CD4-positive, alpha-beta T cell treated with Interleukin-15 for 4 hours (primary cell): ENCODE results near the gene SORBS2.

Experiments
- DNase-seq: peaks from one replicate; pipeline ENCODE4 v3.0.0-alpha.2; 2020; ENCODE audit warnings: low spot score

Gene SORBS2

DNA sequence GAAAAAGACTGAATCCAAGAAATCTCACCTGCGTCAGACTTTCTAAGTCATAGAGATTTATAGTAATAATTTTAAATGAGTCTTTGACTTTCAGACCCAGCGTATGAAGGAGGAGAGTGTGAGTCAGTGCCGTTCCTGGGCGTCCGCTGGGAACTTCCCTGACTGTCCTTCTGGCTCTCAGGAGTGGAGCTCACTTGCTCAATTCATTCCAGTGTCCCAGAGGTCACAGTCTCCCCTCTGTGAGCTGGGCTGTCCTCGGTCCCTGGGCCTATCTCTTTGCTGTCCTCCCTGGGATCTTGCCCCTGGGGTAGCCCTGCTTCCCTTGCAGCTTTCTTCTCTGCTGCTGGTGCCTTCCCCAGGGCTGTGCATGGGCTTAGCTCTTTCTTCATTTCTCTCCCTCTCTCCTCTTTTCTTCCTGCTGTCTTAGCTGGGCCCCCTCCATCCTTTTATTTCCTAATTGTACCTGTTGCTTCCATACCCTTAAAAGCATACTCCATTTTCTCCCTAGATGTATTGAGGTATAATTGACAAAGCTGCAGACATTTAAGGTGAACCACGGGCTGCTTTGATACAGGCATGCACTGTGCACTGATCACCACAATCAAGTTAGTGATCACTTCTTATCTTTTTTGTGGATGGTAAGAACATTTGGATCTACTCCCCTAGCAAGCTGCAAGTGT is 11.6 kb downstream of the SORBS2 start:
- no peak for DNase-seq

DNA sequence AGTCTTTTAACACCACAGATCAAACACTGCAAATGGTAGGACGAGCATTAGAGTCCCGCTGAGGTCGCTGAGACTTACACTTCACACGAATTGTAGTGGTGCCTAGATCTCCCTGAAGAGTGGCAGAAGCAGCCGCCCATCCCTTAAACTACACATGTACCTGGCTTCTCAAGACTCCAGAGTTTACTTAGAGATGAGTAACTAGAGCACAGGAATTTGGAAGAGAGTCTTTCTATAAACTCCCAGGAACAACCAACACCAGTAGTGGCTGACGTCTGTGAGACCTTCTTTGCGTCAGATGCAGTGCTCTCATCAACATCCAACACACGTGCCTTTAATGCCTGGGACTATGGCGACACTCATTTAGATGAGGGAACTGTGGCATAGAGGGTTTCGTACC is 12.6 kb downstream of the SORBS2 start:
- no peak for DNase-seq

DNA sequence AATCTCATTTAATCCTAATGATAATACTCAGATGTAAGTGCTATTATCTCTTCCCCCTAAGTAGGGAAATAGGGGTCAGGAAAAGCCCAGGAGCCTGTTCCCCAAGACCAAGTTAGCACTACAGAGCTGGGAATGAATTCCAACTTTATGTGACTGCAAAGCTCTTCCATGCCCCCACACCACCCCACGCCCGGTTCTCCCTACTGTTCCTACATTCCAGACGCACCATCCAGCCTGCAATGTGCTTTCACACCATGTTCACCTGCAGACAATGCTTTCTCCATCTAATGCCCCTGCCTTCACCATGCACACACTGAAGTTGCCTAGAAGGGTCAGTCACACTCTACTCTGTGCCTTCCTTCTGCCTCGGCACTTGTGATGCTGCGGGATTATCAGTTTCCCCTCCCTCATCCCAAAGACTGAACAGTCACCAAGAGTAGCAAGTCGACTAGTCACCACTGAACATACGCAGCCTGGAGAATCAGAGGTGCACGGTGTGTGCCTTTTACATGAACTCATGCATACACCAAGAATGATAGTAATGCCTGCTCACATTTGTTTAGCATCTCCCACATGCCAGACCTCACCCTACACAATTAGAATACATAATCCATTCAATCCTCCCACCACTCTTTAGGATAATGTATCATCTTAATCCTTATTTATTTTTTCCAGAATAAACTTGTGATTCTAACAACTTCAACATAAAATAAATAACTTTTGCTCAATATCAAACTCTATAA is 14.2 kb downstream of the SORBS2 start:
- DNase-seq: no peak

DNA sequence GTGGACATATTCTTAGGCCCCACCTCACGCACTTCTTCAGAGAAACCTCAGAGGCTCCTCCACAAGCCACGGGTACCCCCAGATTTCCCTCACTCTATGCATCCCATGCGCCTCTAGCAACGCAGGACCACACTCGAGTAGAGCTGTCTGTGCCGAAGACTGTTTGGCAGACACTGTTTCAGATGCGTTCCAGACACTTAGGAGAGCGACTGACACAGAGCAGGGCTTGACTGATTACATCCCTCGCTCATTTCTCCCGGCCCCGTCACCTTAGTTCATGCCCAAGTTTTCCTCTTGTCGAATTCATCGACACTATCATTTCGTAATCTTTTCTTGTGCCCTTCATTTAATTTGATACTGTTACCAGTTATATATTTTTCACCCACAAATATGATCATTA is 15.0 kb downstream of the SORBS2 start:
- DNase-seq: no peak

DNA sequence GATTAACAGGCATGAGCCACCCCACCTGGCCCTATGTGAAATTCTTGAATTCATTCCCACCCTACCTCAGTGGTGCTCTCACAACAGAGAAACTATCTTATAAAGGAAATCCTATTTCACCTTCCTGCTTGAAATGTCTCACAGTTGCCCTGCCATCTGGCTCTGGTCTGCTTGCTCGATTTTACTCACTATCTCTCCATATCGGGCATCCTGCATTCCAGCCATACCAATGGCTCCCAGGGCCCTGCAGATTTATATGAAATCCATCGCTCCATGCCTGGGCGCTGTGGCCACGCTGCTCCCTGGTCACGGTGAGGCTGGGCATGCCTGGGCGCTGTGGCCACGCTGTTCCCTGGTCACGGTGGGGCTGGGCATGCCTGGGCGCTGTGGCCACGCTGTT is 15.8 kb downstream of the SORBS2 start:
- no peak for DNase-seq

DNA sequence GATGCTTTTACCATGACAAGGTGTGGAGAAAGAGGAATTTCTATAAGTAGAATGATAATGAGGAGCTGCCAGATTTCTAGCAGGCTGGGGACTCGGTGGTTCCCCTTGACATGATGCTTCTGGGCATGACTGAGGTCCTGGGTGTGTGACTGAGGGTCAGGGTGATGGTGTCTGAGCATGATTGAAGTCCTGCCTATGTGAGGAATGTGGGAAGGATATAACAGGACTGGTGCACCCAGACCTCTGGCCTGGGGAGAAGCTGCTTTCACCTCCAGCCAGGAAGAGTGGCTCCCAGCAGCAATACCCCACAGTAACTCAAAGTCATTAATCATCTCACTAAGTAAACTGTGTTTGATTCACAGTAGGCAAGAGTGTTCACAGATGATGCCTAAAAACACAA is 17.4 kb downstream of the SORBS2 start:
- no peak for DNase-seq

DNA sequence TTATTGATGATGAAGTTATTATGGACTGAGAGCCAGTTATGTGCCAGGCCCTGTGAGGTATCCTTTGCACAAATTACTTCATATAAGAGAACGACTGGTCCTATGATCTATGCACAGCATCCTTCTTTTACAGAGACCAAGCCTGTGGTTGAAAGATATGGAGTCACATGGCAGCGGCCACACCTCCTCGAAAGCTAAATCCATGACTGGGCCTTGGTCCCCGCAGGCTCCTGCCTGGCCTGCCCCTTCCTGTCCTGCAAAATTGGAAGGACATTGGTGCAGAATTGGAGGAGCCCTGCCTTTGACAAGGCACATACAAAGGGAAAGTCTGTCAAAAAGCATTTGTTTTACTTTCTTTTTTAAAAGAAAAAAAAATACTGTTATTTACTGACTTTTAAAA is 18.3 kb downstream of the SORBS2 start:
- DNase-seq: no peak

DNA sequence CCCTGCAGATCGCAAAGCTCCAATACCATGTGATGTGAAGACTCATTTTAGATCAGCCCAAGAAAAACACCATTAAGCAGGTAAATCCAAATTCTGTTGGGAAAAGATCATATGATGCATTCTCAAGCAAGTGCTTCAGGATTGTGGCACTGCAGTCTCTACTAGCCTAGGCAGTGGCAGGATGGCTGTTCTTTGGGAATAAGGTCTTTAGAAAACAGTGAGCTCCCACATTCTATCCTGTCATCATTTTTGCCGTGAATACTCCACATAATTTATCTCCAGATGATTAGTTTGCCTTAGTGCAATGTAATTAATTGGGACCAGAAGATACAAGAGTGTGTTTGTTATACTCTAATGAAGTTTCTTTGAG is 18.9 kb downstream of the SORBS2 start:
- DNase-seq: no peak

DNA sequence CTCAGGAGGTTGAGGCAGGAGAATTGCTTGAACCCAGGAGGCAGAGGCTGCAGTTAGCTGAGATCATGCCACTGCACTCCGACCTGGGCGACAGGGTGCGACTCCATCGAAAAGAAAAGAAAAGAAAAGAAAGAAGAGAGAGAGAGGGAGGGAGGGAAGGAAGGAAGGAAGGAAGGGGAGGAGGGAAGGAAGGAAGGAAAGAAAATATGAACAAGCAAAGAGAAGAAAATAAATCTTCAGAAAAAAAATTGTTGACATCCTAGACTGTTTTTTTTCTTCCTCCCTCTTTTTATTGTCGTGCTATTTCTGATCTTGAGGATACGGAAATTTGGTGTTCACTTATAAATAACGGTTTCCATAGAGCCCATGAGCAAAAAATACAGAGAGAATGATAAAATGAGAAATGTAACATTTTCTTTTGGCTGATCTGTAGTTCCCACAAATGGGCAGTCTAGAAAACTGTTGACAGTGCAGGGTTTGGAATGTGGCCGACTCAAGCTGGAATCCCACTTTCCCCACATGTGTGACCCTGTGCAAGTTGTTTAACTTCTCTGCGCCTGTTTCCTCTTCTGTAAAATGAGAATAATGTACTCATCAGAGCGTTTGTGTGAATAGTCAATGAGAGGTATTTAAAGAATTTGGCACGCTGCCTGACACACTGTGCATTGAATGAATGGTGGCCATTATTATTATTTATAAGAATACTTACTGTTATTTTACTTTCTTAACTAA is 19.4 kb downstream of the SORBS2 start:
- DNase-seq: no peak

DNA sequence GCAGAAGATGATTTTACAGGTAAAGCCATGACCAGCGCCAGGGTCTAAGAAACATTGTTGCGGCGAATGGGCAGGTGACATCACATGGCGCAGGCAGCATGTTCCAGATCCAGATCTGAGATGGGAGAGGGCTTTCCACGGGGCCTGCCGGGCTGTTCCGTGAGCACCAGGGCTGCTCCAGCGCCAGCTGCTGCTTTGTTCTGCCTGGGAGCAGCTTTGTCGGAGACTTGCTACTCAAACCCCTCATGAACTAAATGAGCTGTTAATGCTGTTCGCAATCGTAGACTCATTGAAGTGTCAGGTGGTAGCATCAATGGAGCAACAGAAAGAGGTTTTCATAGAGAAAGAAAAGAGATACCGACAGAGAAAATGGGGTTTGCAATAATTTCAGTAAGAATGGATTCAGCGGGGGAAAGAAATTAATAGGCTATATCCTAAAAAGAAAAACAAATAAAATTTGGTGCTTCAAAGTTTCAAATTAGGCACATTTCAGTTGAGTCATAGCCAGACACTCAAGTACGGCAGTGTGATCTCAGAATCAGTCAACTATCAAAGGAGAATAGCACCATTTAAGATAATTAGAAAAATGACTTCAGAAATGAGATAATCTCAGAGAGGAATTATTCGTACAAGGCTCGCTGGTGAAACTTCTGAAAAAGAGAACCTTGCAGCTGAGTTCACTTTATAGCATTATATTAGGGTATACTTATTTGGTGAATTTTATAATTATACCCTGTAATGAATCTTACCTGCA is 23.9 kb downstream of the SORBS2 start:
- DNase-seq: no peak

DNA sequence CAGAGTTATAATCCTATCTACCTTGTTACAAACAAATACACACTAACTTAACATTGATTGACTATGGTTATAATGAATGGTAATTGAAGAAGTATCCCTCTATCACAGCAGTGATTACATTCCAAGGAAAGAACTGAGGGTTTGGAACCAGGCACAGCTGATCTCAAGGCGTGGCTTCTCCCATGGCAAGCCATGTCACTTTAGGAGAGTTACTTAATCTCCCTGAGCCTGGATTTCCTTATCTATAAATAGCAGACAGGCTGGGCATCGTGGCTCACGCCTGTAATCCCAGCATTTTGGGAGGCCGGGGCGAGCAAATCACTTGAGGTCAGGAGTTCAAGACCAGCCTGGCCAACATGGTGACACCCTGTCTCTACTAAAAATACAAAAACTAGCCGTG is 25.6 kb downstream of the SORBS2 start:
- no peak for DNase-seq

DNA sequence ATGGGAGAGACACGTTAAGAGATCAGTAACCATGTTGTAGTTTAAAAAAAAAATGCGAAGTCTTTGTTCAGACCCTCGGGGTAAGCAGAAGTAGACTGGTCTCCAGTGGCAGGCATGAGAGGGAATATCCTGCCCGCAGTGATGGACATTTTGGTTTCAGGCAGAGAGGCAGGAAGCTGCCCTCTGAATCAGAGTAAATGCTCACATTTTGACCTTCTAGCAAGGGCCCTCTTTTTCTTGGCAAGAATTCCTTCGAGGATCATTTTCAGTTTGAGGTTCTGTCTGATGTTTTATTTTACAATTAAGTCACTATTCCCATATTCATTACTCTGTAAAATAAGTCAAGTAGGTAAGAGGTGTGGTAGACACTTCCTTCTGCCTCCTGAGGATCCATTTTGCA is 28.4 kb downstream of the SORBS2 start:
- DNase-seq: no peak

DNA sequence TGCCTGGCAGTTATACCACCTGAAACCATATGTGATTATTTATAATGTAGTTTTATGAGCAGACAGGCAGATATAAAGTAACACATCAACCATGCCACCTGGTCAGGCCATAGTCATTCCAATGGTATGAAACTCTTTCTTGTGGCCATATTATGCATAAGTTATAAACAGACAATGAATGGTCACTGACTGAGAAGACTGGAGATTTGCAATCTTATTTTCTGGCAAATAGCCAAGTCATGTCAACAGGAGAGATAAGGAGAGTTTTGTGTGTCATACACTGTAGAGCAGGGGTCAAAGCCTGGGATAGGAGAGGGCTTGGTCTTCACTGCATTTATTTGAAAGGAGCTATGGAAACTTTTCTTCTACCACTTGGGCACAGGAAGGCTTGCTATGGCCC is 29.5 kb downstream of the SORBS2 start:
- no peak for DNase-seq

DNA sequence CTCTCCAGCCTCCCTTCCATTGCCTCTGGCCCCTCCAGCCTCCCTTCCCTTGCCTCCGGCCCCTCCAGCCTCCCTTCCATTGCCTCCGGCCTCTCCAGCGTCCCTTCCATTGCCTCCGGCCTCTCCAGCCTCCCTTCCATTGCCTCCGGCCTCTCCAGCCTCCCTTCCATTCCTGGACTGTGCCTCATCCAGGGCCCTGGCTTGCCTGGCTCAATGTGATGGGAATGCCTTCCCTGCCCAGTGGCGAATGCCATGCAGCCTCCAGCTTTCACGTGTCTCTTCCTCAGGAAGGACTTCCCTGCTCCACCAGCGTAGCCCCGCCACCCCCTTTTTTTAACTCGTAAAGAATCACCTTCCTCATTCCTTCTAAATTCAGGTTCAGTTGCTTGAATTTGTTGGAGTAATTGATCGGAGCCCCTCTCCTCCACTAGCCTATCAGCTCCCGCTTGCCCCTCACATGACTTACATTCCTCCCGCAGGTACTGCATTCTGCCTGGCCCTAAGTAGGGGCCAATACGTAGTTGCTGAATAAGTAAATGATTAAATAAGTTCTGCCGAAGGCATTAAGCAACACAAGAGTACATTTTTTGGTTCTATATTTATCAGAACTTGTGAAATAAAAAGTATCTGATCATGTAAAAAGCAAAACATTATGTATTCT is 30.3 kb downstream of the SORBS2 start:
- no peak for DNase-seq

DNA sequence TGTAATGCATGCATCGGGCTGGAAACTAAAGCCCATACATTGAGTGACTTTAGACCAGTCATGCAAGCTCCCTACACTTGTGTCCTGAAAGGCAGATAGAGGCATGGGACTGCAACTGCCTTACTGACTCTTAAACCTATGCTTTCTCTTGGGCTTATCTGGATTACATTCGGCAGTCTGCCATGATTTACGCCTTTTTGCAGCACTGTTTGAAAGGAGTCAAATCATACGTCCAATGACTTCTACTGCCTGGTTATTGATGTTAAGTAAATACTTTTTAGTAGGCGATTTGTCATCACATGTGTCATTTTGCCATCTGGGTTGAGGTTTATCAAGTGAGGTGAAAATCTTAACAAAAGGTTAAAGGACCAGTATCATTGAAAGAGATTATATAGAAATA is 31.5 kb downstream of the SORBS2 start:
- no peak for DNase-seq

DNA sequence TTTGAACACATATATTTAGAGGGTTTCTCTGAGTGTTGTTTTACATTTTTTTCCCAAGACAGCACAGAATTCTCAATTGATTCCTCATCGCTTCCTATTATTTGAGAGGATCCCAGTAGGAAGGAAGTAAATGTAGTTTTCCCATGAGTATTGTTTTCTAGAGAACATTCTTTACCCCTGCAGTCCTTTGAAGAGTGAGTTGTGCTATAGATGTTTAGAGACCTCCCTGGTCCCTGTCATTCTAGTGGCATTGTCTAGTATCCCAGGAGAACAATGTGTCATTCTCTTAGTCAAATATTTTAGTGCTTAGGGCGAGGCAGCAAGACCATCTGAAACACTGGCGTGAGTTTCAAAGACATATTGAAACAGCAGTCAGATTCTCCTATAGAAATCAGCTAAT is 32.5 kb downstream of the SORBS2 start:
- DNase-seq: no peak

DNA sequence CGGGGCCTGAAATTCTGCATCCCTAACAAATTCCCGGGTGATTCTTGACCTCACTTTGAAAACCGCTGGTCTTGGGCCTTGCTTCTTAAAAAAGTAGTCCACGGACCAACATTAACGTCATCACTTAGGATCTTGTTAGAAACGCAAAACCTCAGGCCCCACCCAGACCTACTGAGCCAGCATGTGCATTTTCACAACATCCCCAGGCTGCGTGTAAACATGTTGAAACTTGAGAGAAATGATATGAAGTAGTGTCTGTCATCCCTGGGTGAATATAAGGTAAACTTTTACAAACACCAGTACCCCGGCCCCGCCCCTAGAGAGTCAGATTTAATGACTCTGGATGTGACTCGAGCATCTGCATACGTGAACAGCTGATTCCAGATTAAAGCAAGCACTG is 33.7 kb downstream of the SORBS2 start:
- DNase-seq: no peak

DNA sequence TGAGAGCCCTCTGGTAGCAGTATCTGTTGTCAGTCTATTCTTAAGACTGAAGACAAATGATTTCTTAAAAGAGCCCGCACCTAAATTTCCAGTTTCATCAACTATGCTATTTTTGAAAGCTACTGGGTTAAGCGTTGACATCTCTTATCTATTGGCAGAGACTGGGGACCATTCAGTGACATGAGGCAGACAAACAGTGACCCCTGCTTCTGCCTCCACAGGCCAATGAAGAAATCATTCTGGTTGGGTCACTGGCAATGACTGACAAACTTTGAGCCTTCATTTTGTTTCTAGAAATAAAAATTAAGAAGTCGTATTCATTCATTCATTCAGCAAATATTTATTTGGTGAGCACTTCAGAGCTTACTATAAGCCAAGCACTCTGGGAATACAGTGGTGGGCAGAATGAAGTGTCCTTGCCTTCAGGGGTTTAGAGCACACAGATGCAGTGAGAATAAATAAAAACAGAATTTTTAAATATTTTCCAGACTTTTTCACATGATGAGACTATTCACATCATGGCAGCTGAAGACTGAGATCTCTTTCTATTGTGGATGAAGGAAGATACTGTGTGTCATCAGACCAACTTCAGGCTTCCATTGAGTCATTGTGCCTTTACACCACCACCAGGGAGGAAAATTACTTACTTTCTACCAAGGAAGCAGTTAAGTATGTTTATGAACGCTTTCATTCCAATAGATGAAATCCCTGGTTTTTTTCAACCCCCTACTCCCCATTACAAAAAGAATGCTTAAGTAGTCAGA is 36.0 kb downstream of the SORBS2 start:
- no peak for DNase-seq

DNA sequence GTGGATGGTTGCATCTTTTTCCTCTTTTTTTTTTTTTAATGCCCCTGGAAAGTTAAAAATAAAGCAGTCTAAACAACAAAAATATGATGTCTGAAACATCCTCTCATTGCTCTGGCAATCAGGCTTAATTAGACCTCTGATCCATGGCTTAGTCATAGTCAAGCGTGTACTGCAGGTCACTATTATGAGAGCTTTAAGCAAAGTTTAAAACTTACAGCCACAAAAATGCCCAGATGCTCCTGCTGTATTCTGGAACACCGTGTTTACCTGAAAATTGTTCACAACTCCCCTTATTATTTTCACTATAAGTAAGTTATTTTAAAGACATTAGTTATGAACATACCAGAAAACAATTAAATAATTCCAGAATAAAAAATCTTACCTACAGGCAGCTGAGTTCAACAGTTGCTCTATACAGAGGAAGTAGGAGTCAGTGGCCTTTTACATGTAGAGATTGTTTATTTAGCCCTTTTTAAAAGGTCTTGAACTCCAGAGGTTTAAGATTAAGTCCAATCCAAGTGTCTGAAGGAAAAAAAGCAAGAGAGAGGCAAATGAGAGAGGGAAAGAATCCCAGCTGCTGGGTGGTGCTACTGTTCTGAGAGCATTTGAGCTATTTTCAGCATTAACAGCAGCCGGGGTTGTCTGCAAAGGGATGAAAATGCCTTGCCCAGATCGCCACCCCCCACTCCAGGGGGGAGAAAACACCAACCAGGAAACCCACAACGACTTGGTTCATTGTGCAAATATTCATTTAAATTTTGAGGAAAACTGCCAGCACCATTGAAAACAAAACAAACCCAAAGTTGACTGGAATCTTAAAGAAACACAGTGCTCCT is 36.9 kb downstream of the SORBS2 start:
- DNase-seq: no peak

DNA sequence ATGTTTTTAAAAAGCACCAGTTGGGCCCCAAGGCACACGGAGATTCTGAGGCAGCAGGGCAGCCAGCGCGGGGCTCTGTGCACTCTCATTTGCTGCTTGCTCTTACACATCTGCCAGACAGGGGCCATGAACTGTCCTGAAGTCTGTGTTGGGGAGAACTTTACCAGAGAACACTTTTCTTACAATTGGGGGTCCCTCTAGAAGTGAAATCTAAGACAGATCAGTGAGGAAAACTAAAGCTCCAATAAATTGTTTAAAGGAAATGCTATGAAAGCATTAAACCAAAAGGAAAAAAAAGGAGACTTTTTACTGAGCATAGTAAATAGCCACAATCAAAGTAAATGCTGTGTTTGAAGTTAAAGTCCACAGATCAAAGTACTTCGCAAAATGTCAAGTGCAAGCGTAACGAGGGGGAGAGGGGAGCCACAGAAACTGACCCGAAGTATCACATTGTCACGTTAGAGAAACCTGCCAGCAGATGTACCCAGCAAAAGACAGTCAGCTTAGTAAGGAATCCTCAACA is 37.8 kb downstream of the SORBS2 start:
- no peak for DNase-seq
